Astrocyte of the spinal cord (primary cell): ENCODE data around the gene LIPG.
"Not testable (repeated sequence)": the region's sequence is repeated elsewhere in the genome, so short reads cannot be mapped to it uniquely, and the experiment has no call there.

ENCODE experiments used
- DNase-seq: peaks from one replicate; pipeline ENCODE4 v3.0.0; 2011; ENCODE audit warnings: low read depth, low spot score
- H3K4me3 ChIP-seq: 2 replicates; pipeline ENCODE4 v1.5.1; 2011; ENCODE audit warnings: low read depth, mild to moderate bottlenecking, low read length, moderate library complexity
- CTCF ChIP-seq: IDR thresholded peaks from 2 replicates; pipeline ENCODE4 v1.5.1; 2012; ENCODE audit warnings: low read depth, mild to moderate bottlenecking, low read length, inconsistent platforms
- in situ Hi-C: cut with HindIII; loops from 2 replicates; pipeline ENCODE4 v1.10.0; 2017; ENCODE audit warnings: low sequenced_read_pairs

Gene LIPG

GRCh38 chr18:49520661-49521145, 41.2 kb upstream of the LIPG start:
- no peak for TF ChIP-seq CTCF
- DNase-seq = peak; percentile 24
- no peak overlapping the region for H3K4me3 ChIP-seq
- in situ Hi-C loops = no loop called here

- no peak for TF ChIP-seq CTCF
- H3K4me3 ChIP-seq = no peak overlapping the region
- in situ Hi-C loops = no loop called here
- no peak for DNase-seq
Measured at GRCh38 chr18:49521216-49521835, 40.5 kb upstream of the LIPG start.

GRCh38 chr18:49523580-49524093, 38.2 kb upstream of the LIPG start:
- in situ Hi-C loops, H3K4me3 ChIP-seq, DNase-seq: not testable (repeated sequence)

GRCh38 chr18:49524349-49524748, 37.5 kb upstream of the LIPG start:
- no peak for DNase-seq
- H3K4me3 ChIP-seq = no peak overlapping the region
- no peak for TF ChIP-seq CTCF
- in situ Hi-C loops = no loop called here

- TF ChIP-seq CTCF = no peak
- in situ Hi-C loops = no loop called here
- no peak overlapping the region for H3K4me3 ChIP-seq
- DNase-seq = no peak
Measured at GRCh38 chr18:49524951-49525350, 36.9 kb upstream of the LIPG start.

- in situ Hi-C loops = no loop called here
- DNase-seq = no peak
- H3K4me3 ChIP-seq = no peak overlapping the region
- no peak for TF ChIP-seq CTCF
Measured at GRCh38 chr18:49525981-49526380, 35.9 kb upstream of the LIPG start.

GRCh38 chr18:49527631-49528327, 34.1 kb upstream of the LIPG start:
- no peak for TF ChIP-seq CTCF
- in situ Hi-C loops = no loop called here
- no peak overlapping the region for H3K4me3 ChIP-seq
- no peak for DNase-seq
